Measurements from ENCODE around the gene KIF26B.

KIF26B gene

DNA sequence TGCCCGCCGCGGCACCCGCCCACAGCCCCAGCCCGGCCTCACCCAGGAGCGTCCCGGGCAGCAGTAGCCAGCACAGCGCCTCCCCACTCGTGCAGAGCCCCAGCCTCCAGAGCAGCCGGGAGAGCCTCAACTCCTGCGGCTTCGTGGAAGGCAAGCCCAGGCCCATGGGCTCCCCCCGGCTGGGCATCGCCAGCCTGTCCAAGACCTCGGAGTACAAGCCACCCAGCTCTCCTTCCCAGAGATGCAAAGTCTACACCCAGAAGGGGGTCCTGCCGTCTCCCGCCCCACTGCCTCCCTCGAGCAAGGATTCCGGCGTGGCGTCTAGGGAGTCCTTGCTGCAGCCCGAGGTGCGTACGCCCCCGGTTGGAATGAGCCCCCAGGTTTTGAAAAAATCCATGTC is 531.2 kb downstream of the KIF26B start:
- FAIRE-seq (no peak), DNase-seq (ENCODE audit: insufficient read length, low spot score) (no peak)
- TF ChIP-seq, protein P1, sequence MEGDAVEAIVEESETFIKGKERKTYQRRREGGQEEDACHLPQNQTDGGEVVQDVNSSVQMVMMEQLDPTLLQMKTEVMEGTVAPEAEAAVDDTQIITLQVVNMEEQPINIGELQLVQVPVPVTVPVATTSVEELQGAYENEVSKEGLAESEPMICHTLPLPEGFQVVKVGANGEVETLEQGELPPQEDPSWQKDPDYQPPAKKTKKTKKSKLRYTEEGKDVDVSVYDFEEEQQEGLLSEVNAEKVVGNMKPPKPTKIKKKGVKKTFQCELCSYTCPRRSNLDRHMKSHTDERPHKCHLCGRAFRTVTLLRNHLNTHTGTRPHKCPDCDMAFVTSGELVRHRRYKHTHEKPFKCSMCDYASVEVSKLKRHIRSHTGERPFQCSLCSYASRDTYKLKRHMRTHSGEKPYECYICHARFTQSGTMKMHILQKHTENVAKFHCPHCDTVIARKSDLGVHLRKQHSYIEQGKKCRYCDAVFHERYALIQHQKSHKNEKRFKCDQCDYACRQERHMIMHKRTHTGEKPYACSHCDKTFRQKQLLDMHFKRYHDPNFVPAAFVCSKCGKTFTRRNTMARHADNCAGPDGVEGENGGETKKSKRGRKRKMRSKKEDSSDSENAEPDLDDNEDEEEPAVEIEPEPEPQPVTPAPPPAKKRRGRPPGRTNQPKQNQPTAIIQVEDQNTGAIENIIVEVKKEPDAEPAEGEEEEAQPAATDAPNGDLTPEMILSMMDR (IDR thresholded peaks at IDR 0.05; ENCODE audit: insufficient read depth, missing control alignments): no peak

DNA sequence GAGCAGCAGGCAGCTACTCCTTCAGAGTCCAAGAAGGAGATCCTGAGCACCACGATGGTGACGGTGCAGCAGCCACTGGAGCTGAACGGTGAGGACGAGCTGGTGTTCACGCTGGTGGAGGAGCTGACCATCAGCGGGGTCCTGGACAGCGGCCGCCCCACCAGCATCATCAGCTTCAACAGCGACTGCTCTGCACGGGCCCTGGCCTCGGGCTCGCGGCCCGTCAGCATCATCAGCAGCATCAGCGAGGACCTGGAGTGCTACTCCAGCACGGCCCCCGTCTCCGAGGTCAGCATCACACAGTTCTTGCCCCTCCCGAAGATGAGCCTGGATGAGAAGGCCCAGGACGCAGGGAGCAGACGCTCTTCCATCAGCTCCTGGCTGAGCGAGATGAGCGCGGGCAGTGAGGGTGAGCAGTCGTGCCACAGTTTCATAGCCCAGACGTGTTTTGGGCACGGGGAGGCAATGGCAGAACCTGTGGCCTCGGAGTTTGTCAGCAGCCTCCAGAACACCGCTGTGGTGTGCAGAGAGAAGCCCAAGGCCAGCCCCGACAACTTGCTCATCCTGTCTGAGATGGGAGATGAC is 531.8 kb downstream of the KIF26B start:
- DNase-seq (ENCODE audit: insufficient read length, low spot score): no peak
- TF ChIP-seq, protein P1 (IDR thresholded peaks at IDR 0.05; ENCODE audit: insufficient read depth, missing control alignments): no peak
- FAIRE-seq: no peak

DNA sequence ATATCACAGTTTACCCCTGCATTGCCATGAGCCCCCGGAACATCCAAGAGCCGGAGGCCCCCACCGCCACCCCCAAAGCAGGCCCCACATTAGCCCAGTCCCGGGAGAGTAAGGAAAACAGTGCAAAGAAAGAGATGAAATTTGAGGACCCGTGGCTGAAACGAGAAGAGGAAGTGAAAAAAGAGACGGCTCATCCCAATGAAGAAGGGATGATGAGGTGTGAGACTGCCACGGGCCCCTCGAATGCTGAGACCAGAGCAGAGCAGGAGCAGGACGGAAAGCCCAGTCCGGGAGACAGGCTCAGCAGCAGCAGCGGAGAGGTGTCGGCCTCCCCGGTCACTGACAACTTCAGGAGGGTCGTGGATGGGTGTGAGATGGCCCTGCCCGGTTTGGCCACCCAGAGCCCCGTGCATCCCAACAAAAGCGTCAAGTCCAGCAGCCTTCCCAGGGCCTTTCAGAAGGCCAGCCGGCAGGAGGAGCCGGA is 532.4 kb downstream of the KIF26B start:
- TF ChIP-seq, protein P1 (IDR thresholded peaks at IDR 0.05; ENCODE audit: insufficient read depth, missing control alignments): no peak
- FAIRE-seq (no peak), DNase-seq (ENCODE audit: insufficient read length, low spot score) (no peak)

DNA sequence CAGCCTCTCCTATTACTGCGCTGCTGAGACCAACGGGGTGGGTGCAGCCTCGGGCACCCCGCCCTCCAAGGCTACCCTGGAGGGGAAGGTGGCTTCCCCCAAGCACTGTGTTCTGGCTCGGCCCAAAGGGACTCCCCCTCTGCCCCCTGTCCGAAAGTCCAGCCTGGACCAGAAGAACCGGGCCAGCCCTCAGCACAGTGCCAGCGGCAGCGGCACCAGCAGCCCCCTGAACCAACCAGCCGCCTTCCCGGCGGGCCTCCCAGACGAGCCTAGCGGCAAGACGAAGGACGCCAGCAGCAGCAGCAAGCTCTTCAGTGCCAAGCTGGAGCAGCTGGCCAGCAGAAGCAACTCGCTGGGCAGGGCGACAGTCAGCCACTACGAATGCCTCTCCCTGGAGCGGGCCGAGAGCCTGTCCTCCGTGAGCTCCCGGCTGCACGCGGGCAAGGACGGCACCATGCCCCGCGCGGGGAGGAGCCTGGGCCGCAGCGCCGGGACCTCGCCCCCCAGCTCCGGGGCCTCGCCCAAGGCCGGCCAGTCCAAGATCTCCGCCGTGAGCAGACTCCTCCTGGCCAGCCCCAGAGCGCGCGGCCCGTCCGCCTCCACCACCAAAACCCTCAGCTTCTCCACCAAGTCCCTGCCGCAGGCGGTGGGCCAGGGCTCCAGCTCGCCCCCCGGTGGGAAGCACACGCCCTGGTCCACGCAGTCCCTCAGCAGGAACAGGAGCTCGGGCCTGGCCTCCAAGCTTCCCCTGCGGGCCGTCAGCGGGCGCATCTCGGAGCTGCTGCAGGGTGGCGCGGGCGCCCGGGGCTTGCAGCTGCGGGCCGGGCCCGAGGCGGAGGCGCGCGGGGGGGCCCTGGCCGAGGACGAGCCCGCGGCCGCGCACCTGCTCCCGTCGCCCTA is 533.1 kb downstream of the KIF26B start:
- FAIRE-seq: no peak
- DNase-seq (ENCODE audit: insufficient read length, low spot score): no peak
- TF ChIP-seq, protein P1 (IDR thresholded peaks at IDR 0.05; ENCODE audit: insufficient read depth, missing control alignments): no peak

DNA sequence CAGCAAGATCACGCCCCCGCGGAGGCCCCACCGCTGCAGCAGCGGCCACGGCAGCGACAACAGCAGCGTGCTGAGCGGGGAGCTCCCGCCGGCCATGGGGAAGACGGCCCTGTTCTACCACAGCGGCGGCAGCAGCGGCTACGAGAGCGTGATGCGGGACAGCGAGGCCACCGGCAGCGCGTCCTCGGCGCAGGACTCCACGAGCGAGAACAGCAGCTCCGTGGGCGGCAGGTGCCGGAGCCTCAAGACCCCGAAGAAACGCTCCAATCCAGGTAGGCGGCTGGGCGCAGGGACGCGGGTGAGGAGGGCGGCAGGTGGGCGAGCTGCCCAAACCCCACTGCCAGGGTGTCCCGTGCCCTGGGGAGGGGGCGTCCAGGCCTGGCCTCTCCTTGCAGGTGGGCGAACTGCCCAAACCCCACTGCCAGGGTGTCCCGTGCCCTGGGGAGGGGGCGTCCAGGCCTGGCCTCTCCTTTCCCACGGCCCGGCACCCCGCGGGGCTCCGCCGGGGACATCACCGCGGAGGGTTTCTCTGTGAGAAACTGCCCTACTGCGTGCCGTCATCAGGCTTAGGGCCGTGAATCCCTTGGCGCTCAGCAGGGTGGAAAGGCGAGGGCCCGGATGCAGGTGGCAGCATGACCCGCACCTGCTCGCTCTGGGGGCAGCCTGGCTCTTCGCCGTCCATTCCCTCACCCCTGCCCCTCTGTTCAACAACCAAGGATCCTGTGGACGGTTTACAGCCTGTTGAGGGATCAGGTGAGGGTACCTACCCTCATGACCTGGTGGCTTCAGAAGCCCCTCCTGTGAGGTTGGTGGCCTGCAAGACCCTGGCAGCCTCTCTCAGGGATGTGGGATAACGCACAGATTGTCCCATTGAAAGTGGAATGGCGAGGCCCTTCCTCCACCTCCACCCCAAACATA is 534.0 kb downstream of the KIF26B start:
- TF ChIP-seq, protein P1 (IDR thresholded peaks at IDR 0.05; ENCODE audit: insufficient read depth, missing control alignments): no peak
- DNase-seq (ENCODE audit: insufficient read length, low spot score) (no peak), FAIRE-seq (no peak)

DNA sequence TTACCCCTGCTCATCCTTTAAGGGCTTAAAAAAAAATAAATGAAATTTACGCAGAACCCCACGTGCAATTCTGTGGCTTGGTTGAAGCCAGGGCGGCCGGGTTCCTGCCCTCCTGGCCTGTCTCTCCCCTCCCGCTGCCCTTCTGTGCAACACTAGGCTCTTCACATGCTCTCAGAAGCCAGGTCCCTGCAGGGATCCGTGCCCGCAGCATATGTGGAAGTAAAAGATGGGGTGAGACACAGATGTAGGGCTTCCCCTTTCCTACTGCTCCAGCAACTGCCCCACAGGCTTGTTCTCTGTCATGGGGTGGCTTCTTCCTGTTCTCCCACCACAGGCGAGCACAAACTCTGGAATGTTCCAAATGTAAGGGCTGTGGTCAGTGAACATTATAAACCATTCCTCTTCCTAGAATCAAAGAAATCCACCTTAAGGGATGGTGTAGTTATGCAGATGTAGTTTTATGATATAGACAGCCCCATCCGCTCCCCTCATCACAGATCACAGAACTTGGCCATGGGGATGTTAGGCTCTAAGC is 535.4 kb downstream of the KIF26B start:
- DNase-seq (ENCODE audit: insufficient read length, low spot score) (no peak), FAIRE-seq (no peak)
- TF ChIP-seq, protein P1 (IDR thresholded peaks at IDR 0.05; ENCODE audit: insufficient read depth, missing control alignments): no peak
